ENCODE results near the gene SNCA.
A peak's percentile ranks its signal among the peaks of the same experiment; 100 is the strongest.

SNCA gene

GRCh38 chr4:89836897-89837384 lies at the start of gene SNCA:
SNCA (minus strand) TSS chr4:89837161; CDS start chr4:89835667, 1,494 bp downstream.
- peak; percentile 4 for DNase-seq

- DNase-seq, result no peak
These were observed 42.3 kb upstream of the SNCA start for GRCh38 chr4:89879215-89879614.

DNA sequence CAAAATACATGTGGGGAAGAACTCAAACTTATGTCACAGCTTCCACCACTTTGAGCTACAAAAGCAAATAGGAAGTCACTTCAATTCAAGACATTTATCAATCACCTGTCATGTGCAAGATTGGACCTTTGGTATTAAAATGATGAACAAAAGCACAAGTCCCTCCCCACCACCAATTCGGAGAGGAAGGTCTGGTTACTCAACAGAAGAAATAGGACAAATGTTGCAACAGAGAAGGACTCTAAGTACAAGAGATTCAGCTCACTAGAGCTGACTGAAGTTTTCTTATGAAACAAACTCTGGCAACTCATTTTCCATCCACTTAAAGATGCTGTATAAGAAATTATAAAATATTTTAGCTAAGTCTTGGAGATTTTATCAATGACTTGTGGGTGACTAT lies 41.6 kb upstream of the SNCA start:
- DNase-seq, result no peak

DNA sequence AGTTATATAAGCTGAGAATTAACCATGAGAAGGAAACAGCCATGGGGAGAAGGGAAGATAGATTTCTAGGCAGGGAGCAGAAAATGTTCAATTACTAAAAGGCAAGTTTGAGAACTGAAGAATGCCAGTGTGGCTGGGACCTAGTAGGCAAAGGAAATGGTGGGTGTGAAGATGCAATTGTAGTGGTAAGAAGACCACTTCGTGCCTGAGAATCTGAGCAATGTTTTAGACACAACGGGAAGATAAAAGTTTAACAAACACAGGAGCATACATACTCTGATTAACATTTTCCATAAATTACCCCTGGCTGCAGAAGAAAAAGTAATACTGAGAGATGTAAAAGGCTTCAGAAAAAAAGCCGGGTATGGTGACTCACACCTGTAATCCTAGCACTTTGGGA lies 39.6 kb upstream of the SNCA start:
- DNase-seq, result no peak

- DNase-seq, result no peak
These were observed 34.2 kb upstream of the SNCA start for GRCh38 chr4:89871211-89871610.

GRCh38 chr4:89868999-89869589 lies 32.1 kb upstream of the SNCA start:
- no peak for DNase-seq

DNA sequence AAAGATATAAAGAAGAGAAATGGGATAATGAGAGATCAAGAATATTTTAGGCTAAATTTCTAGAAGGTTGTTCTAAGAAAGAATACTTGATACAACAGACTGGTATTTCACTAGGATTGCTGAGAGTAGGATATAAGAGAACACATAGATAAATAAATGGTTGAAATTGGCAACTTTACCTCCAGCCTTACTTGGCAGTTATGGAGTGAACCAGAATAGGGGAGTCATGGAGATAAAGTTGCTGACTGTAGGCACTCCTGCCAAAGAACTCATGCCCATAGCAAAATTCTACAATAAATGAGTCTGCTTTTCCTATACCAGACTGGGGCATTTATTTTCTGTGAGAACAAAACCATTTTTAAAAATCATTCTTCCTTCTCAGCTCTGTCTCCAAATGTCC lies 31.3 kb upstream of the SNCA start:
- DNase-seq, result no peak

DNA sequence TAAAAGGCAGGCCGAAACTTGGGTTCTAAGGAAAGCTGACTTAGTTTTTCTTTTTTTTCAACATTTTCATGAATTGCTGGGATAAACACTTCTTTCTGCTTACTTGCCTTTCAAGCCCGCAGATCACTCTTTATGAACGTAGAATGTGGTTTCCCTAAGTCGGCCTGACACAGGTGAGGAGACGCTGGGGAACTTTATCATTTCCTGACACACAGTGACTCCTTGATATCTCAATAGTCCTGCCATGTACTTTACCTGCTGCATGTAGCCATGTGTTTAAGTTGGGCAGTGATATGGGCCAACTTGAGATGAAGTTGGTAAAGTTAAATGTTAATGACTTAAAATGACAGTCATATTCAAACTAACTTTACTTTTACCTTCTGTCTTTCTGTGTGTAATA lies 26.6 kb upstream of the SNCA start:
- no peak for DNase-seq

GRCh38 chr4:89860971-89861370 lies 24.0 kb upstream of the SNCA start:
- no peak for DNase-seq

DNA sequence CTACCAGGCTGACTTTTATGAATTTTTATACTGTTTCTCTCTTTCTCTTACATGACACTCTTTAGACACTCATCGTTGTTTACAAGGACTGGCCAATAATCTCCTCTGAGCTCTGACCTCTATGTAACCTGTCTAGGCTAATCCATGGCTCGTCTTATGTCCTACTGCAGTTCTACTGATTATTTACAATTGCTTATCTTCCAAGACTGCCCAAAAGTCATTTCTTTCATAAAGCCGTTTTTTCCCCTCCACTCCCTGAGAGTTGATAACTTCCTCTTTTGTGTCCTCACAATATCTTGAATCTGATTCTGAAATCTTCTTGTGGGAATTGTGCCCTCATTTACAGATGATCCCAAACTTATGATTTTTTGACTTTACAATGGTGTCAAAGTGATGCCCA lies 18.3 kb upstream of the SNCA start:
- DNase-seq, result no peak

- DNase-seq, result no peak
These were observed 10.8 kb upstream of the SNCA start for GRCh38 chr4:89847571-89848325.

DNA sequence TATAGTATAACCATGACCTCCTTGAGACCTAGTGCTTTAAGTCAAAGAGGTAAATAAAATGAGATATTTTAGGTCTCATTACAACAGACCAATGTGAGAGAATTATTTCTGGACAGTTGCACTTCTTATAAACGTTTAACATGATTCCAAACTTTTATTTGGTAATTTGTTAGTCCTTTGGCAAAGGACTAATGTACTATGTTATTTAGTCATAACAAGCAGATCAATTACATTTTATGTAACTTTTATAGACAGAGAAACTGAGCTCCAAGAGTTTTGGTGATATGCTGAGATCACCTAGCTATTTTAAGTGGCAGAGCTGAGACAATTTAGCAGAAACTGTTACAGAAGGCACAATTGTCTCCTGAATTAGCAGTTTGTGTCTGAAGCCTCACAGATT lies 2.6 kb upstream of the SNCA start:
- no peak for DNase-seq

GRCh38 chr4:89837993-89838390 lies 1.0 kb upstream of the SNCA start:
- no peak for DNase-seq

DNA sequence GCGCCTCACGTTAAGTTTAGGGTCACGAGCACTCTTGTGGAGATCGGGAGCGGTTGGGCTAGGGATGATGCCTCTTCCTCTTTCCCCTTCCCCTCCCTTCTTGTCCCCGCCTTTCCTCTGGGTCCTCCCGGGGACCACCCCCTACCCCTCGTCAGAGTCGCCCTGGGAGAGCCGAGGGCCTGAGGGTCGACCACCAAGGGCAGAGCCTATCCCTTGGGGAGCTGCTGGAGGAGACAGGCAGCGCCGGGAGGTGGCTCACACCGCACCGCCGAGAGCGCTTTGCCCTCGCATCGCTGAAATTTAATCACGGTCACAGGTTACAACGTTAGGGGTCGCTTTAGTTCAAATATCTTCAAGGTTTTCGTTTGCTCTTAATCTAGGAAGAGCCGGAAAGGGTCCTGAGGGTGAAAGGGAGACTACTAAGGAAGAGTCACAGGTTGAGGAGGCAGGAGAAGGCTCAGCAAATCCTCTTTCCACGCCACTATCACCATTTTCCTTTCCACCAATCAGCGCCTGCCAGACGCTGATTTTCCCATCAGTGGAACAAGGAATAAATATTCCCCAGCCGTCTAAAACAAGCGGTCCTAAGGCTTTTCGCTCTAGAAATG lies 528 bp upstream of the SNCA start:
- no peak for DNase-seq

- DNase-seq, result no peak
These were observed 773 bp downstream of the SNCA start for GRCh38 chr4:89836031-89836745.

GRCh38 chr4:89835413-89835812 lies 1.5 kb downstream of the SNCA start:
- DNase-seq, result no peak

DNA sequence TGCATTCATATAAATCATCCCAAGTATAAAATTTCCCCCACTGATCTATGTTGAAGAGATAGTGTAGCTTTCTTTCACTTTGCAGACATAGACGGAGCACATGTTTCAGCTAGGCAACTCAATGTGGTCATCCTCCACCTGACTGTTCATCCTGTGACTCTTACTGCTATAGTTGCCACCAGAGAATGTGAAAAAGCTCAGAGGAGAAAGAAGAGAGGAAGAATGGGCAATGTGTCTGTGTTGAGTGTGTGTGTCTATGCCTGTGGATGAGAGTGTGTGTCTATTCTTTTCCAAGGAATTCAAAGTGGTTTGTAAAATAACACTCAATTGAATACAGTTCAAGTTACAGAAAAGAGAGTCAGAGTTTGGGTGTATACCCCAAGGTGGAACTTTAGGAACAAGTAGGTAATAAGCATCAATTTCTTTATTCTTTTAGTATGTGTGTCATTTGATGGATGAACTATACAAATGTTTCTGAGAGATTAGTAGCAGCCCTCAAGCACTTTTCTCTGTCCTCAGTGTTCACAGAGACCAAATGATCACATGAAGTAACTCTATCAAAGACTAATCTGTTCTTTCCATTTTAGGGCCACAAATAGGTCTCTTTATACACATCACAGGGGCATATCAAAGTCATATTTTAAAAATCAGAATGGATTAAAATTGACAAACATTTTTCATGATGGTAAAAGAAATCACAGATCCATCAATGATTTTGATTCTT lies 2.3 kb downstream of the SNCA start:
- no peak for DNase-seq

GRCh38 chr4:89829470-89830138 lies 7.4 kb downstream of the SNCA start:
- peak; percentile 30 for DNase-seq

GRCh38 chr4:89823416-89823815 lies 13.5 kb downstream of the SNCA start:
- DNase-seq, result no peak

GRCh38 chr4:89821612-89822011 lies 15.3 kb downstream of the SNCA start:
- no peak for DNase-seq

- no peak for DNase-seq
These were observed 17.0 kb downstream of the SNCA start for GRCh38 chr4:89820010-89820409.

DNA sequence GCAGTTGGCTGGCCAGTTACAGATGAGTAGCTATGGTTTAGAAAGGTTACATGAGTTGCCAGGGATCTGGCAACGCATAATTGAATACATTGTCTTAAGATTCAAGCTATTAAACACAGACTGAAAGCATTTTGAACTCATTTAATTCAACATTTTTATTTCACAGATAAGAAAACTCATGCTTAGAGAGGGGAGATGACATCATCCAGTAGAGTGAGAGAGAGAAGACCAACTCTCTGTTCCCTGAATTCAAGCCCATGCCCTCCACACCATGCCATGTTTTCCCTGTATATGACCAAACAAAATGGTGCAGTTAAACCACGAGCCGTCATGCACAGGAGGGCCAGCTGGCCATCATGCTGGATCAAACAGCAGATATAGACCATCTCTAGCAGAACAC lies 22.6 kb downstream of the SNCA start:
- no peak for DNase-seq
